HepG2 (cell line): Measurements from ENCODE around the gene ZNF777. TPM values are rescaled to one million over a fixed set of nuclear protein-coding genes. Genes with fewer than 3 reads are reported as not detected.

Source experiments
- CSRNP1 ChIP-seq: sonication (generic); formaldehyde crosslinking; IDR thresholded peaks from 2 replicates; pipeline ENCODE4 v1.8.1; 2023; ENCODE audit warnings: mild to moderate bottlenecking, missing genetic modification reagents
- ELF4 ChIP-seq: sonication (generic); formaldehyde crosslinking; IDR thresholded peaks from 2 replicates; pipeline ENCODE4 v1.5.0; 2020; ENCODE audit warnings: missing genetic modification reagents, mild to moderate bottlenecking, moderate library complexity, borderline replicate concordance
- LBX2 ChIP-seq: sonication (generic); formaldehyde crosslinking; IDR thresholded peaks from 2 replicates; pipeline ENCODE4 v1.5.0; 2020; ENCODE audit warnings: missing genetic modification reagents, mild to moderate bottlenecking, borderline replicate concordance
- MIXL1 ChIP-seq: IDR thresholded peaks from 2 replicates; pipeline ENCODE4 v1.6.1; 2016
- PHF21A ChIP-seq: sonication (generic); formaldehyde crosslinking; IDR thresholded peaks from 2 replicates; pipeline ENCODE4 v1.5.0; 2020; ENCODE audit warnings: mild to moderate bottlenecking, missing genetic modification reagents
- SIX1 ChIP-seq: sonication (generic); formaldehyde crosslinking; IDR thresholded peaks from 2 replicates; pipeline ENCODE4 v1.4.0; 2020; ENCODE audit warnings: missing genetic modification reagents, borderline replicate concordance
- TEAD2 ChIP-seq: sonication (generic); formaldehyde crosslinking; IDR thresholded peaks from 2 replicates; pipeline ENCODE4 v1.9.0; 2021; ENCODE audit warnings: missing genetic modification reagents
- ZBTB40 ChIP-seq, 2 experiments: fragments of 450-650 bp in 1 of 2; sonication (generic) in 1 of 2; formaldehyde crosslinking in 1 of 2; IDR thresholded peaks; 2 replicates each; pipeline versions ENCODE4 v1.6.1 to v1.8.0; 2016 to 2022; ENCODE audit warnings: antibody characterized with exemption in 1 of 2, mild to moderate bottlenecking in 1 of 2, missing genetic modification reagents in 1 of 2
- ZFX ChIP-seq: sonication (generic); formaldehyde crosslinking; IDR thresholded peaks from 2 replicates; pipeline ENCODE4 v1.4.0; 2020; ENCODE audit warnings: mild to moderate bottlenecking, low read depth, missing genetic modification reagents, moderate library complexity
- ZNF142 ChIP-seq: sonication (generic); formaldehyde crosslinking; IDR thresholded peaks from 2 replicates; pipeline ENCODE4 v1.4.0; 2020; ENCODE audit warnings: missing genetic modification reagents
- ZNF274 ChIP-seq: sonication (generic); formaldehyde crosslinking; IDR thresholded peaks from 2 replicates; pipeline ENCODE4 v1.5.1; 2020; ENCODE audit warnings: mild to moderate bottlenecking, missing genetic modification reagents
- polyA plus RNA-seq, 8 experiments: library from polyadenylated mRNA; depleted of rRNA in 3 of 8; stranded (reverse) in 7 of 8; unstranded in 1 of 8; fragments of >200 nt; fragmentation: Illumina TruSeq in 4 of 8; extraction: Trizol in 4 of 8; gene quantifications; 2 replicates each; pipeline versions ENCODE4 v1.2.1 to v1.2.3, GENCODE V29; 2011 to 2016; ENCODE audit warnings: low read depth in 4 of 8, missing spikeins in 1 of 8, mixed read lengths in 1 of 8; ENCODE audit not compliant: insufficient read depth in 1 of 8
- total RNA-seq, 5 experiments: library from RNA; depleted of rRNA; stranded (reverse); fragments of >200 nt; fragmentation: Illumina TruSeq; extraction: Trizol; gene quantifications; 2 replicates each; pipeline ENCODE4 v1.2.3, GENCODE V29; 2016; ENCODE audit warnings: low read depth in 1 of 5

ZNF777 gene
- total and polyA plus RNA-seq, 2 of the 13 experiments (the other 11 are each of a cell fraction or from before 2014, with no cell fraction given) = 3.8 to 6.0 TPM

- no peak for TF ChIP-seq ZNF142 (CRISPR knock-in tag)
- TF ChIP-seq ZBTB40 (IDR thresholded peaks at IDR 0.05) = no peak
- TF ChIP-seq ZBTB40 (CRISPR knock-in tag; IDR thresholded peaks at IDR 0.05) = no peak
- no peak for TF ChIP-seq PHF21A (CRISPR knock-in tag)
- TF ChIP-seq CSRNP1 (CRISPR knock-in tag) = 0 out of 2 replicates have a peak, but pooled peaks have one; percentile 39
- TF ChIP-seq TEAD2 (CRISPR knock-in tag) = no peak
- TF ChIP-seq LBX2 (CRISPR knock-in tag) = no peak
- TF ChIP-seq ZFX (CRISPR knock-in tag) = peak; percentile 68
- no peak for TF ChIP-seq ZNF274 (CRISPR knock-in tag)
- no peak for TF ChIP-seq ELF4
- TF ChIP-seq MIXL1 (CRISPR knock-in tag) = no peak
- TF ChIP-seq SIX1 (CRISPR knock-in tag) = no peak
Observed at GRCh38 chr7:149422162-149422913, 38.5 kb downstream of the ZNF777 start (continued).
